CD14-positive monocyte (primary cell): ENCODE data around the gene AFF1. TPM values are rescaled to one million over a fixed set of nuclear protein-coding genes. Genes with fewer than 3 reads are reported as not detected.

Source experiments
- DNase-seq, 3 donors: peaks; one replicate each; pipeline ENCODE4 v3.0.0-alpha.2; 2011 to 2022
- H2AFZ ChIP-seq: 2 replicates; pipeline ENCODE4 v1.6.0; 2012; ENCODE audit warnings: mild to moderate bottlenecking, low read depth, low read length, inconsistent platforms; ENCODE audit not compliant: insufficient read depth, poor library complexity, severe bottlenecking
- H3K27ac ChIP-seq, 2 donors: 1 replicate in 1 of 2; 2 replicates in 1 of 2; pipeline ENCODE4 v1.5.1; 2012 to 2013; ENCODE audit warnings: low read length in 2 of 2, control low read depth in 1 of 2, inconsistent platforms in 1 of 2, low read depth in 1 of 2, mild to moderate bottlenecking in 1 of 2
- H3K27me3 ChIP-seq, 2 donors: one replicate each; pipeline versions ENCODE4 v1.6.0 to v1.6.1; 2011 to 2013; ENCODE audit warnings: low read length in 2 of 2; ENCODE audit not compliant: control insufficient read depth in 2 of 2, insufficient read depth in 2 of 2
- H3K36me3 ChIP-seq, 2 donors: replicated peaks in 1 of 2; 1 replicate in 1 of 2; 2 replicates in 1 of 2; pipeline versions ENCODE4 v1.5.1 to v1.6.1; 2012 to 2013; ENCODE audit warnings: low read length in 2 of 2, control low read depth in 1 of 2, inconsistent platforms in 1 of 2, mild to moderate bottlenecking in 1 of 2; ENCODE audit not compliant: insufficient read depth in 2 of 2, control insufficient read depth in 1 of 2
- H3K4me1 ChIP-seq, 2 donors: 1 replicate in 1 of 2; 2 replicates in 1 of 2; pipeline versions ENCODE4 v1.5.1 to v1.6.1; 2012 to 2013; ENCODE audit warnings: low read length in 2 of 2, control low read depth in 1 of 2, inconsistent platforms in 1 of 2, mild to moderate bottlenecking in 1 of 2, moderate library complexity in 1 of 2; ENCODE audit not compliant: insufficient read depth in 2 of 2, control insufficient read depth in 1 of 2
- H3K4me2 ChIP-seq: replicated peaks from 2 replicates; pipeline ENCODE3; 2012; ENCODE audit warnings: low read length, moderate library complexity, mild to moderate bottlenecking; ENCODE audit not compliant: poor library complexity, severe bottlenecking; ENCODE audit errors: extremely low read depth
- H3K4me3 ChIP-seq, 3 experiments: fragments of 200-600 bp in 1 of 3; sonication (generic) in 1 of 3; replicated peaks in 1 of 3; 1 replicate in 2 of 3; 2 replicates in 1 of 3; pipeline ENCODE4 v1.5.1; 2011 to 2013; ENCODE audit warnings: low read length in 3 of 3, mild to moderate bottlenecking in 3 of 3, control low read depth in 2 of 3, low read depth in 2 of 3, inconsistent platforms in 1 of 3, moderate library complexity in 1 of 3
- H3K79me2 ChIP-seq: 2 replicates; pipeline ENCODE4 v1.6.0; 2012; ENCODE audit warnings: mild to moderate bottlenecking, control low read depth, inconsistent platforms, low read length, moderate library complexity; ENCODE audit not compliant: insufficient read depth
- H3K9ac ChIP-seq: 2 replicates; pipeline ENCODE4 v1.6.0; 2017; ENCODE audit warnings: low read length, mild to moderate bottlenecking; ENCODE audit not compliant: insufficient read depth, poor library complexity, severe bottlenecking
- H3K9me3 ChIP-seq, 2 donors: replicated peaks in 1 of 2; 1 replicate in 1 of 2; 2 replicates in 1 of 2; pipeline versions ENCODE4 v1.5.1 to v1.6.1; 2012 to 2013; ENCODE audit warnings: low read length in 2 of 2, control low read depth in 1 of 2; ENCODE audit not compliant: control insufficient read depth in 1 of 2, insufficient read depth in 1 of 2
- H4K20me1 ChIP-seq: 2 replicates; pipeline ENCODE4 v1.6.0; 2012; ENCODE audit warnings: mild to moderate bottlenecking, low read length, control low read depth, moderate library complexity; ENCODE audit not compliant: insufficient read depth
- H3K27ac Mint-ChIP-seq, 7 donors: one replicate each; pipeline ENCODE4 v1.8.0; 2020; ENCODE audit warnings: mild to moderate bottlenecking in 7 of 7, mixed read lengths in 7 of 7, moderate library complexity in 6 of 7, inconsistent platforms in 2 of 7
- H3K27me3 Mint-ChIP-seq, 3 donors: one replicate each; pipeline ENCODE4 v1.8.0; 2021 to 2022; ENCODE audit warnings: low read depth in 3 of 3, mild to moderate bottlenecking in 3 of 3, mixed read lengths in 3 of 3, moderate library complexity in 3 of 3, inconsistent platforms in 1 of 3
- H3K36me3 Mint-ChIP-seq, 2 donors: one replicate each; pipeline ENCODE4 v1.8.0; 2020; ENCODE audit warnings: mixed read lengths in 2 of 2, inconsistent platforms in 1 of 2, mild to moderate bottlenecking in 1 of 2
- H3K4me1 Mint-ChIP-seq: one replicate; pipeline ENCODE4 v1.8.0; 2020; ENCODE audit warnings: mild to moderate bottlenecking, mixed read lengths
- H3K4me3 Mint-ChIP-seq, 2 donors: one replicate each; pipeline ENCODE4 v1.8.0; 2020; ENCODE audit warnings: mild to moderate bottlenecking in 2 of 2, mixed read lengths in 2 of 2, moderate library complexity in 1 of 2
- H3K9me3 Mint-ChIP-seq, 7 donors: one replicate each; pipeline ENCODE4 v1.8.0; 2020 to 2022; ENCODE audit warnings: mixed read lengths in 7 of 7, mild to moderate bottlenecking in 6 of 7, moderate library complexity in 6 of 7, inconsistent platforms in 2 of 7
- CTCF ChIP-seq: fragments of 200-600 bp; IDR thresholded peaks from one replicate; pipeline ENCODE4 v1.8.0; 2022; ENCODE audit warnings: antibody characterized with exemption, mild to moderate bottlenecking
- whole genome bisulfite sequencing: methylation state at CpG from one replicate; pipeline ENCODE4 v1.1.5; 2013; ENCODE audit warnings: missing lambda C conversion rate; ENCODE audit not compliant: insufficient coverage; 5-methylcytosine and 5-hydroxymethylcytosine counted together
- intact Hi-C, 2 donors: fragments of 100-400 bp; cut with micrococcal nuclease; formaldehyde crosslinking; loops; one replicate each; pipeline versions ENCODE4 v1.15.0 to v1.15.1; 2023
- polyA plus RNA-seq, 3 donors: library from polyadenylated mRNA; depleted of rRNA in 1 of 3; unstranded in 2 of 3; stranded (reverse) in 1 of 3; fragments of 300-500 nt in 2 of 3; fragments of >200 nt in 1 of 3; fragmentation: Illumina TruSeq in 2 of 3; gene quantifications; 1 replicate in 2 of 3; 2 replicates in 1 of 3; pipeline ENCODE4 v1.2.3, GENCODE V29; 2012 to 2021

The AFF1 gene
- polyA plus RNA-seq, 3 donors: 7.5 to 20.9 (median 16.3) TPM

- Mint-ChIP-seq H3K27ac (peak overlapping the region; percentile 93 to 97 (median 95)), H3K4me3 (peak overlapping the region; percentile 83 to 96), H3K9me3 (no peaks in the 10 kb centered on the region), H3K36me3 (peaks cover 4 to 7% of the 10 kb centered on the region in 2 donors), H3K27me3 (no peaks in the 10 kb centered on the region), H3K4me1 (peaks cover 42% of the 10 kb centered on the region)
- intact Hi-C loops: loop anchor here in 1 of 2 donors (2.0 kb wide), 1 partner anchor 73 kb away; no protein-coding TSS in a partner anchor
- no peak for DNase-seq
- Histone ChIP-seq H3K4me2 (peak overlapping the region; percentile 97), H3K36me3 (no peaks in the 10 kb centered on the region), H3K4me1 (peaks cover 43 to 47% of the 10 kb centered on the region in 2 donors), H3K79me2 (peaks cover 41% of the 10 kb centered on the region), H3K27me3 (no peaks in the 10 kb centered on the region), H2AFZ (peak overlapping the region; percentile 89), H3K9ac (peak overlapping the region; percentile 89), H3K4me3 (peak overlapping the region; percentile 73 to 98 (median 96)), H4K20me1 (no peaks in the 10 kb centered on the region), H3K27ac (peak overlapping the region; percentile 82 to 91), H3K9me3 (no peaks in the 10 kb centered on the region)
- 0% methylated on average over 8 of the region's 15 CpGs for WGBS
- no peak for TF ChIP-seq CTCF
These were observed 552 bp upstream of the AFF1 start for GRCh38 chr4:86934147-86934770.

- Histone ChIP-seq H3K36me3 (no peaks in the 10 kb centered on the region), H3K4me2 (peak overlapping the region; percentile 97), H3K27me3 (no peaks in the 10 kb centered on the region), H4K20me1 (no peaks in the 10 kb centered on the region), H3K9ac (peak overlapping the region; percentile 89), H3K4me1 (peaks cover 55 to 58% of the 10 kb centered on the region in 2 donors), H3K4me3 (peak overlapping the region; percentile 69 to 98 (median 98)), H3K79me2 (peaks cover 53% of the 10 kb centered on the region), H3K9me3 (no peaks in the 10 kb centered on the region), H2AFZ (peak overlapping the region; percentile 89), H3K27ac (peak overlapping the region; percentile 85 to 91)
- H3K4me1 Mint-ChIP-seq: peaks cover 51% of the 10 kb centered on the region
- no peaks in the 10 kb centered on the region for H3K27me3 Mint-ChIP-seq
- peak overlapping the region; percentile 92 to 98 (median 96) for H3K27ac Mint-ChIP-seq
- TF ChIP-seq CTCF: no peak
- 0% methylated on average over 9 of the region's 16 CpGs for WGBS
- intact Hi-C loops: loop anchor here (2.0 to 5.0 kb wide), 3 partner anchors 37 to 72 kb away; no protein-coding TSS in a partner anchor
- no peak for DNase-seq
- peak overlapping the region; percentile 97 to 99 for H3K4me3 Mint-ChIP-seq
- H3K9me3 Mint-ChIP-seq: no peaks in the 10 kb centered on the region
- H3K36me3 Mint-ChIP-seq: peaks cover 1 to 7% of the 10 kb centered on the region in 2 donors
These were observed 698 bp downstream of the AFF1 start for GRCh38 chr4:86935566-86935852.
